MG63 (cell line): ENCODE data around the gene CDC42BPA. TPM values are rescaled to one million over a fixed set of nuclear protein-coding genes. Genes with fewer than 3 reads are reported as not detected.
"Not testable (repeated sequence)": the region's sequence is repeated elsewhere in the genome, so short reads cannot be mapped to it uniquely, and the experiment has no call there.

Experiments
- DNase-seq: peaks from one replicate; pipeline ENCODE4 v3.0.0-alpha.2; 2020
- H3K27me3 ChIP-seq: fragments of 250-450 bp; sonication (Bioruptor Pico); 2 replicates; pipeline ENCODE4 v1.5.1; 2020; ENCODE audit warnings: mild to moderate bottlenecking, moderate library complexity
- H3K36me3 ChIP-seq: fragments of 250-450 bp; sonication (Bioruptor Pico); 2 replicates; pipeline ENCODE4 v1.5.1; 2020; ENCODE audit warnings: mild to moderate bottlenecking, moderate library complexity
- H3K4me3 ChIP-seq: fragments of 250-450 bp; sonication (Bioruptor Pico); 2 replicates; pipeline ENCODE4 v1.5.1; 2020; ENCODE audit warnings: mild to moderate bottlenecking, moderate library complexity
- H3K9me3 ChIP-seq: fragments of 250-450 bp; sonication (Bioruptor Pico); 2 replicates; pipeline ENCODE4 v1.5.1; 2020; ENCODE audit warnings: mild to moderate bottlenecking, moderate library complexity
- total RNA-seq: library from RNA; depleted of rRNA; stranded (reverse); fragments of >200 nt; shearing (Covaris generic); gene quantifications from 2 replicates; pipeline ENCODE4 v1.2.3, GENCODE V29; 2014; ENCODE audit warnings: low replicate concordance

CDC42BPA gene
- total RNA-seq, 1 experiment from 2014 or later = 11.6 TPM

- peak overlapping the region; percentile 21 for H3K4me3 ChIP-seq
- no peaks in the 10 kb centered on the region for H3K9me3 ChIP-seq
- no peaks in the 10 kb centered on the region; the same call in 1 of the 2 replicates for H3K36me3 ChIP-seq
- DNase-seq = no peak
- H3K27me3 ChIP-seq = no peaks in the 10 kb centered on the region
These were observed 19.6 kb downstream of the CDC42BPA start for GRCh38 chr1:227298512-227299240.

GRCh38 chr1:227297073-227297793, 21.1 kb downstream of the CDC42BPA start:
- Histone ChIP-seq H3K4me3 (no peak overlapping the region), H3K27me3 (no peaks in the 10 kb centered on the region), H3K9me3 (no peaks in the 10 kb centered on the region), H3K36me3 (no peaks in the 10 kb centered on the region; the same call in 1 of the 2 replicates)
- DNase-seq = no peak

GRCh38 chr1:227295609-227296008, 22.7 kb downstream of the CDC42BPA start:
- H3K4me3 ChIP-seq = no peak overlapping the region
- peaks cover 2% of the 10 kb centered on the region for H3K36me3 ChIP-seq
- no peaks in the 10 kb centered on the region for H3K9me3 ChIP-seq
- no peaks in the 10 kb centered on the region for H3K27me3 ChIP-seq
- DNase-seq = no peak

GRCh38 chr1:227285745-227286144, 32.5 kb downstream of the CDC42BPA start:
- no peak for DNase-seq
- Histone ChIP-seq H3K4me3 (no peak overlapping the region), H3K27me3 (no peaks in the 10 kb centered on the region), H3K36me3 (peaks cover 17% of the 10 kb centered on the region), H3K9me3 (peaks cover 13% of the 10 kb centered on the region)

- H3K27me3 ChIP-seq = no peaks in the 10 kb centered on the region
- H3K36me3 ChIP-seq = peaks cover 8% of the 10 kb centered on the region
- H3K9me3 ChIP-seq = peaks cover 6% of the 10 kb centered on the region
- DNase-seq = no peak
- no peak overlapping the region for H3K4me3 ChIP-seq
These were observed 36.9 kb downstream of the CDC42BPA start for GRCh38 chr1:227281371-227281770.

GRCh38 chr1:227280836-227281235, 37.5 kb downstream of the CDC42BPA start:
- peaks cover 8% of the 10 kb centered on the region for H3K36me3 ChIP-seq
- no peak for DNase-seq
- no peaks in the 10 kb centered on the region for H3K27me3 ChIP-seq
- H3K9me3 ChIP-seq = peaks cover under 1% of the 10 kb centered on the region
- H3K4me3 ChIP-seq = no peak overlapping the region

- not testable (repeated sequence) for H3K36me3 ChIP-seq, DNase-seq, H3K27me3 ChIP-seq
These were observed 42.1 kb downstream of the CDC42BPA start for GRCh38 chr1:227276156-227276693.

GRCh38 chr1:227273557-227273956, 44.7 kb downstream of the CDC42BPA start:
- Histone ChIP-seq H3K4me3 (no peak overlapping the region), H3K27me3 (no peaks in the 10 kb centered on the region), H3K36me3 (no peaks in the 10 kb centered on the region), H3K9me3 (no peaks in the 10 kb centered on the region)
- DNase-seq = no peak

More at GRCh38 chr1:227276156-227276693, 42.1 kb downstream of the CDC42BPA start:
- not testable (repeated sequence) for H3K4me3 ChIP-seq, H3K9me3 ChIP-seq

- no peaks in the 10 kb centered on the region for H3K36me3 ChIP-seq
- H3K27me3 ChIP-seq = no peaks in the 10 kb centered on the region
- no peaks in the 10 kb centered on the region for H3K9me3 ChIP-seq
- DNase-seq = no peak
- no peak overlapping the region for H3K4me3 ChIP-seq
These were observed 45.9 kb downstream of the CDC42BPA start for GRCh38 chr1:227272428-227272827.

- Histone ChIP-seq H3K4me3 (no peak overlapping the region), H3K36me3 (no peaks in the 10 kb centered on the region), H3K9me3 (no peaks in the 10 kb centered on the region), H3K27me3 (no peaks in the 10 kb centered on the region)
- DNase-seq = no peak
These were observed 47.7 kb downstream of the CDC42BPA start for GRCh38 chr1:227270554-227270953.

- DNase-seq = no peak
- H3K36me3 ChIP-seq = no peaks in the 10 kb centered on the region
- H3K9me3 ChIP-seq = no peaks in the 10 kb centered on the region
- no peak overlapping the region for H3K4me3 ChIP-seq
- no peaks in the 10 kb centered on the region for H3K27me3 ChIP-seq
These were observed 49.3 kb downstream of the CDC42BPA start for GRCh38 chr1:227268943-227269342.

GRCh38 chr1:227265891-227266290, 52.4 kb downstream of the CDC42BPA start:
- Histone ChIP-seq H3K36me3 (no peaks in the 10 kb centered on the region), H3K27me3 (no peaks in the 10 kb centered on the region), H3K9me3 (no peaks in the 10 kb centered on the region), H3K4me3 (no peak overlapping the region)
- DNase-seq = no peak

- no peak for DNase-seq
- no peak overlapping the region for H3K4me3 ChIP-seq
- H3K9me3 ChIP-seq = no peaks in the 10 kb centered on the region
- no peaks in the 10 kb centered on the region for H3K27me3 ChIP-seq
- H3K36me3 ChIP-seq = no peaks in the 10 kb centered on the region
These were observed 54.4 kb downstream of the CDC42BPA start for GRCh38 chr1:227263869-227264268.

- H3K36me3 ChIP-seq = no peaks in the 10 kb centered on the region
- H3K9me3 ChIP-seq = no peaks in the 10 kb centered on the region
- no peak overlapping the region for H3K4me3 ChIP-seq
- DNase-seq = no peak
- H3K27me3 ChIP-seq = no peaks in the 10 kb centered on the region
These were observed 56.8 kb downstream of the CDC42BPA start for GRCh38 chr1:227261501-227261900.

- no peak for DNase-seq
- H3K36me3 ChIP-seq = no peaks in the 10 kb centered on the region
- no peak overlapping the region for H3K4me3 ChIP-seq
- H3K9me3 ChIP-seq = no peaks in the 10 kb centered on the region
- H3K27me3 ChIP-seq = no peaks in the 10 kb centered on the region
These were observed 57.9 kb downstream of the CDC42BPA start for GRCh38 chr1:227260433-227260832.

- no peaks in the 10 kb centered on the region for H3K27me3 ChIP-seq
- H3K36me3 ChIP-seq = no peaks in the 10 kb centered on the region
- no peak for DNase-seq
- H3K9me3 ChIP-seq = no peaks in the 10 kb centered on the region
- H3K4me3 ChIP-seq = no peak overlapping the region
These were observed 60.3 kb downstream of the CDC42BPA start for GRCh38 chr1:227257964-227258363.

- Histone ChIP-seq H3K9me3 (no peaks in the 10 kb centered on the region), H3K4me3 (no peak overlapping the region), H3K27me3 (no peaks in the 10 kb centered on the region), H3K36me3 (no peaks in the 10 kb centered on the region)
- no peak for DNase-seq
These were observed 63.1 kb downstream of the CDC42BPA start for GRCh38 chr1:227255086-227255732.
